B cell (primary cell): Measurements from ENCODE around the gene PIBF1. TPM values are rescaled to one million over a fixed set of nuclear protein-coding genes. Genes with fewer than 3 reads are reported as not detected.
"Not testable (repeated sequence)": the region's sequence is repeated elsewhere in the genome, so short reads cannot be mapped to it uniquely, and the experiment has no call there.

Experiments
- ATAC-seq: fragments of 200-7000 bp; cut with Tn5 transposase; one replicate; pipeline ENCODE4 v1.10.0; 2021; ENCODE audit warnings: low read depth, mild to moderate bottlenecking, moderate number of reproducible peaks, moderate library complexity
- CTCF ChIA-PET: fragments of 350-600 bp; sonication (Branson Sonifier 250); formaldehyde crosslinking; loops from one replicate; lab custom pipeline; 2021; ENCODE audit warnings: antibody characterized with exemption, inconsistent platforms; lab: Charles Lee
- POLR2A ChIA-PET: fragments of 350-600 bp; sonication (Branson Sonifier 250); formaldehyde crosslinking; loops from one replicate; lab custom pipeline; 2021; ENCODE audit warnings: antibody characterized with exemption; lab: Charles Lee
- DNase-seq: peaks from one replicate; pipeline ENCODE4 v3.0.0; 2013
- H2AFZ ChIP-seq: 2 replicates; pipeline ENCODE4 v1.6.1; 2012; ENCODE audit warnings: mild to moderate bottlenecking, low read depth, low read length; ENCODE audit not compliant: insufficient read depth, poor library complexity, severe bottlenecking
- H3K27ac ChIP-seq, 2 donors: 1 replicate in 1 of 2; 2 replicates in 1 of 2; pipeline ENCODE4 v1.5.1; 2012 to 2013; ENCODE audit warnings: low read length in 2 of 2, mild to moderate bottlenecking in 2 of 2, moderate library complexity in 1 of 2
- H3K27me3 ChIP-seq, 4 experiments: fragments of 200-600 bp in 1 of 4; sonication (generic) in 1 of 4; replicated peaks in 1 of 4; 1 replicate in 2 of 4; 2 replicates in 2 of 4; pipeline versions ENCODE4 v1.6.1 to v1.7.0; 2013 to 2016; ENCODE audit warnings: low read length in 3 of 4, mild to moderate bottlenecking in 2 of 4, mixed read lengths in 1 of 4, moderate library complexity in 1 of 4; ENCODE audit not compliant: insufficient read depth in 4 of 4, control insufficient read depth in 3 of 4; ENCODE audit errors: control extremely low read depth in 1 of 4
- H3K36me3 ChIP-seq, 2 experiments: replicated peaks in 1 of 2; 1 replicate in 1 of 2; 2 replicates in 1 of 2; pipeline versions ENCODE4 v1.6.1 to v1.7.1; 2013; ENCODE audit warnings: low read length in 1 of 2; ENCODE audit not compliant: insufficient read depth in 2 of 2, control insufficient read depth in 1 of 2; ENCODE audit errors: control extremely low read depth in 1 of 2, extremely low read depth in 1 of 2
- H3K4me1 ChIP-seq, 2 donors: fragments of 200-600 bp in 1 of 2; sonication (generic) in 1 of 2; 1 replicate in 1 of 2; 2 replicates in 1 of 2; pipeline versions ENCODE4 v1.5.1 to v1.6.1; 2013 to 2017; ENCODE audit warnings: low read length in 2 of 2; ENCODE audit not compliant: control insufficient read depth in 2 of 2, insufficient read depth in 2 of 2
- H3K4me2 ChIP-seq: replicated peaks from 2 replicates; pipeline ENCODE3; 2012; ENCODE audit warnings: mild to moderate bottlenecking, low read depth, low read length; ENCODE audit not compliant: poor library complexity, severe bottlenecking
- H3K4me3 ChIP-seq, 5 experiments: fragments of 200-600 bp in 1 of 5; sonication (generic) in 1 of 5; 1 replicate in 3 of 5; 2 replicates in 2 of 5; pipeline versions ENCODE4 v1.5.1 to v1.7.0; 2011 to 2016; ENCODE audit warnings: low read length in 4 of 5, mild to moderate bottlenecking in 4 of 5, low read depth in 2 of 5, control low read depth in 1 of 5, moderate library complexity in 1 of 5; ENCODE audit not compliant: insufficient read depth in 1 of 5; ENCODE audit errors: control extremely low read depth in 1 of 5, extremely low read depth in 1 of 5
- H3K79me2 ChIP-seq: fragments of 200-600 bp; sonication (generic); one replicate; pipeline ENCODE4 v1.6.0; 2016; ENCODE audit warnings: low read length; ENCODE audit not compliant: control insufficient read depth, insufficient read depth
- H3K9ac ChIP-seq: fragments of 200-600 bp; sonication (generic); 2 replicates; pipeline ENCODE4 v1.6.1; 2017; ENCODE audit warnings: mild to moderate bottlenecking, low read length, moderate library complexity
- H3K9me3 ChIP-seq, 3 donors: one replicate each; pipeline versions ENCODE4 v1.6.1 to v1.7.1; 2013; ENCODE audit warnings: low read length in 2 of 3; ENCODE audit not compliant: control insufficient read depth in 2 of 3, insufficient read depth in 1 of 3; ENCODE audit errors: control extremely low read depth in 1 of 3
- H4K20me1 ChIP-seq: 2 replicates; pipeline ENCODE4 v1.6.0; 2012; ENCODE audit warnings: mild to moderate bottlenecking, low read length; ENCODE audit not compliant: insufficient read depth, control insufficient read depth, poor library complexity, severe bottlenecking
- H3K27ac Mint-ChIP-seq: one replicate; pipeline ENCODE4 v1.8.0; 2021; ENCODE audit warnings: mixed read lengths
- H3K27me3 Mint-ChIP-seq: one replicate; pipeline ENCODE4 v1.8.0; 2021; ENCODE audit warnings: mixed read lengths
- H3K4me1 Mint-ChIP-seq: one replicate; pipeline ENCODE4 v1.8.0; 2021; ENCODE audit warnings: mixed read lengths
- H3K4me3 Mint-ChIP-seq: one replicate; pipeline ENCODE4 v1.8.0; 2021; ENCODE audit warnings: mixed read lengths
- H3K9me3 Mint-ChIP-seq: one replicate; pipeline ENCODE4 v1.8.0; 2022; ENCODE audit warnings: mixed read lengths; ENCODE audit not compliant: insufficient read depth
- EZH2 ChIP-seq: IDR thresholded peaks from 2 replicates; pipeline ENCODE4 v1.6.1; 2012; ENCODE audit warnings: borderline replicate concordance, low read depth, mild to moderate bottlenecking, moderate library complexity, low read length; ENCODE audit not compliant: insufficient read depth, poor library complexity, severe bottlenecking
- WGBS: methylation state at CpG from one replicate; pipeline ENCODE4 v1.1.5; 2013; ENCODE audit warnings: missing lambda C conversion rate; ENCODE audit not compliant: insufficient coverage; 5-methylcytosine and 5-hydroxymethylcytosine counted together
- intact Hi-C: fragments of 100-400 bp; cut with micrococcal nuclease; formaldehyde crosslinking; loops from one replicate; pipeline ENCODE4 v1.10.0; 2022
- polyA plus RNA-seq: library from polyadenylated mRNA; depleted of rRNA; stranded (reverse); fragments of >200 nt; gene quantifications from 2 replicates; pipeline ENCODE4 v1.2.3, GENCODE V29; 2012
- total RNA-seq, 2 donors: library from RNA; stranded (reverse); fragments of 120-200 nt in 1 of 2; gene quantifications; 1 replicate in 1 of 2; 2 replicates in 1 of 2; pipeline versions ENCODE4 v1.2.3 to v1.2.4, GENCODE V29; 2013 to 2022
- TF ChIP-seq, protein P1 (sequence below): fragments of 200-600 bp; IDR thresholded peaks from one replicate; pipeline ENCODE4 v1.8.0; 2022; ENCODE audit warnings: antibody characterized with exemption, mild to moderate bottlenecking

PIBF1 gene
- total and polyA plus RNA-seq, 2 donors (not counting 1 experiment from before 2014, with no cell fraction given) = 4.5 to 43.1 TPM

DNA sequence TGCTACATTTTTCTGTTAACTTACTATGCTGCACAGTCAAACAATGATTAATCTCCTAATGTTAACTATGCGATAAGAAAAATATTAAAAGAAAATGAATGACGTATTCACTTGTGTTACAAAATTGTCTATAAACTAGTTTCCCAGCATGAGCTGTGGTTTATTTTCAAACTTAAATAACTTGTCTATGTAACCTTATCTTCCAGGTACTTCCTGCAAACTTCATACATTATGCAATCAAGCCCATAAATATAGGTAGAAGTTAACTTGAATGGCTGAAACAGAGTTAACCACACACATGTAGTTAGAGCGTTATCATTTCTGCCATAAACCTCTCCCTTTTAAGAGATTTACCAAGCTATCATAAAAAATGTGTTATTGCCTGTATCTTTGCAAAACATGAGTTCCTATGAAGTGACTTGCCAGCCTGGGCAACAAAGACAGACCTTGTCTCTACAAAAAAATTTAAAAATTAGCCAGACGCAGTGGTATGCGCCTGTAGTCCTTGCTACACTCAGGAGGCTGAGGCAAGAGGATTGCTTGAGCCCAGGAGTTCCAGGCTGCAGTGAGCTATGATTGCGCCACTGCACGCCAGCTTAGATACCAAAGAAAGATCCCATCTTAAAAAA lies 259.1 kb downstream of the PIBF1 start:
- no peaks in the 10 kb centered on the region for H3K9me3 Mint-ChIP-seq
- TF ChIP-seq EZH2 = no peak
- TF ChIP-seq, protein P1, sequence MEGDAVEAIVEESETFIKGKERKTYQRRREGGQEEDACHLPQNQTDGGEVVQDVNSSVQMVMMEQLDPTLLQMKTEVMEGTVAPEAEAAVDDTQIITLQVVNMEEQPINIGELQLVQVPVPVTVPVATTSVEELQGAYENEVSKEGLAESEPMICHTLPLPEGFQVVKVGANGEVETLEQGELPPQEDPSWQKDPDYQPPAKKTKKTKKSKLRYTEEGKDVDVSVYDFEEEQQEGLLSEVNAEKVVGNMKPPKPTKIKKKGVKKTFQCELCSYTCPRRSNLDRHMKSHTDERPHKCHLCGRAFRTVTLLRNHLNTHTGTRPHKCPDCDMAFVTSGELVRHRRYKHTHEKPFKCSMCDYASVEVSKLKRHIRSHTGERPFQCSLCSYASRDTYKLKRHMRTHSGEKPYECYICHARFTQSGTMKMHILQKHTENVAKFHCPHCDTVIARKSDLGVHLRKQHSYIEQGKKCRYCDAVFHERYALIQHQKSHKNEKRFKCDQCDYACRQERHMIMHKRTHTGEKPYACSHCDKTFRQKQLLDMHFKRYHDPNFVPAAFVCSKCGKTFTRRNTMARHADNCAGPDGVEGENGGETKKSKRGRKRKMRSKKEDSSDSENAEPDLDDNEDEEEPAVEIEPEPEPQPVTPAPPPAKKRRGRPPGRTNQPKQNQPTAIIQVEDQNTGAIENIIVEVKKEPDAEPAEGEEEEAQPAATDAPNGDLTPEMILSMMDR = no peak
- H2AFZ ChIP-seq = no peak overlapping the region
- H3K4me3 Mint-ChIP-seq = no peak overlapping the region
- no peak for DNase-seq
- H3K27me3 ChIP-seq = no peaks in the 10 kb centered on the region
- H3K4me1 ChIP-seq = no peaks in the 10 kb centered on the region
- WGBS = 66% methylated on average over 4 of the region's 7 CpGs
- H3K27ac ChIP-seq = no peak overlapping the region
- no peak overlapping the region for H3K27ac Mint-ChIP-seq
- no peaks in the 10 kb centered on the region for H3K4me1 Mint-ChIP-seq
- no peaks in the 10 kb centered on the region for H3K79me2 ChIP-seq
- ChIA-PET CTCF (no interaction called here), POLR2A (no interaction called here)
- intact Hi-C loops = no loop called here
- no peaks in the 10 kb centered on the region for H4K20me1 ChIP-seq
- H3K36me3 ChIP-seq = no peaks in the 10 kb centered on the region
- no peak overlapping the region for H3K9ac ChIP-seq
- ATAC-seq = no peak
- H3K4me3 ChIP-seq = no peak overlapping the region
- no peak overlapping the region for H3K4me2 ChIP-seq
- no peaks in the 10 kb centered on the region for H3K9me3 ChIP-seq
- peaks cover 4% of the 10 kb centered on the region for H3K27me3 Mint-ChIP-seq

DNA sequence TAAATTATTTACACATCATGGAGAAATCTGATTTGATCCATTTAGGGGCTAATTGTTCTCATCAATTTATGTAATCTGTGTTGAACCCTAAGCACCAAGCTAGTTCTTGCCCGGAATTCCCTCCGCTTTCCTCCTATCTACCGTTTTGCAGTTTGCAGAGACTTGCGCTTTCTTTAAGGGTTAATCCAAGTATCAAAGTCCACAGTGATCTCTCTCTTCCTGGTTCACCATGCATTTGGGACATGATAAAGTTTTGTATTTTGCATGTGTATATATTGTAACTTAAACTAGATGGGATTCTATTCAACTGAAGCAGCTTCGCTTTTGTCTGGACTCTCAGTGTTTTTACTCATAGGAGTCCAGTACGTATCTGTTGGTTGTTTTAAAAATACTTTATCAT lies 263.1 kb downstream of the PIBF1 start:
- DNase-seq (no peak), ATAC-seq (no peak)
- Histone ChIP-seq H3K9ac (no peak overlapping the region), H3K27me3 (no peaks in the 10 kb centered on the region), H3K9me3 (no peaks in the 10 kb centered on the region), H3K4me3 (no peak overlapping the region), H3K36me3 (no peaks in the 10 kb centered on the region), H3K4me1 (no peaks in the 10 kb centered on the region), H3K79me2 (no peaks in the 10 kb centered on the region), H3K27ac (no peak overlapping the region), H3K4me2 (no peak overlapping the region), H2AFZ (no peak overlapping the region), H4K20me1 (no peaks in the 10 kb centered on the region)
- H3K27me3 Mint-ChIP-seq = peaks cover 4% of the 10 kb centered on the region
- no peak overlapping the region for H3K4me3 Mint-ChIP-seq
- no peak overlapping the region for H3K27ac Mint-ChIP-seq
- intact Hi-C loops = no loop called here
- ChIA-PET CTCF (no interaction called here), POLR2A (no interaction called here)
- no peaks in the 10 kb centered on the region for H3K4me1 Mint-ChIP-seq
- TF ChIP-seq, protein P1 = no peak
- no peak for TF ChIP-seq EZH2
- H3K9me3 Mint-ChIP-seq = no peaks in the 10 kb centered on the region
- no CpG with 5 or more reads among the region's 6 CpGs for WGBS

DNA sequence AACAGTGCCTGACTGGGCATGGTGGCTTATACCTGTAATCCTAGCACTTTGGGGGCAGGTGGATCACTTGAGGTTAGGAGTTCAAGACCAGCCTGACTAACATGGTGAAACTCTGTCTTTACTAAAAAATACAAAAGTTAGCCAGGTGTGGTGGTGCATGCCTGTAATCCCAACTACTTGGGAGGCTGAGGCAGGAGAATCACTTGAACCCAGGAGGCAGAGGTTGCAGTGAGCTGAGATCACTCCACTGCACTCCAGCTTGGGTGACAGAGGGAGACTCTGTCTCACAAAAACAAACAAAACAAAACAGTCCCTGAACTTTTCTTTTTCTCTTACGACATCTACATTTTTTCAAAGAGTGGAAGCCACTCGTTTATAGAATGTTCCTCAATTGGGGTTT lies 266.7 kb downstream of the PIBF1 start:
- H3K4me3 ChIP-seq, DNase-seq, H3K4me1 Mint-ChIP-seq, H3K9me3 Mint-ChIP-seq, ATAC-seq, H3K27me3 ChIP-seq, H3K79me2 ChIP-seq, intact Hi-C loops, POLR2A ChIA-PET, H3K27ac ChIP-seq, H2AFZ ChIP-seq, H3K9me3 ChIP-seq, H3K27ac Mint-ChIP-seq, H4K20me1 ChIP-seq, H3K4me2 ChIP-seq, H3K9ac ChIP-seq, H3K4me1 ChIP-seq, H3K4me3 Mint-ChIP-seq, H3K36me3 ChIP-seq: not testable (repeated sequence)
- peaks cover 17% of the 10 kb centered on the region for H3K27me3 Mint-ChIP-seq
- CTCF ChIA-PET = interaction anchor here (0.7 kb wide), 1 partner anchor 15 kb away, joined by 4 read pairs; no protein-coding TSS in a partner anchor
- WGBS = no CpG with 5 or more reads among the region's 2 CpGs
